ENCODE data around the gene GPR78.

- no peak for TF ChIP-seq POLR2A (IDR thresholded peaks at IDR 0.05)
- no peak for TF ChIP-seq CTCF (IDR thresholded peaks at IDR 0.05)
- no peak for TF ChIP-seq POLR2AphosphoS5 (IDR thresholded peaks at IDR 0.05)
These were observed 13.3 kb downstream of the GPR78 start for GRCh38 chr4:8593264-8594096.

Measured in suprapubic skin (tissue), 4 donors.